ENCODE results near the gene C2orf78. TPM values are rescaled to one million over a fixed set of nuclear protein-coding genes. Genes with fewer than 3 reads are reported as not detected.
"Not testable (repeated sequence)": the region's sequence is repeated elsewhere in the genome, so short reads cannot be mapped to it uniquely, and the experiment has no call there.

C2orf78 gene
- total and polyA plus RNA-seq, 3 experiments from 2014 or later, result not detected

GRCh38 chr2:73772819-73773218 is 11.2 kb upstream of the C2orf78 start:
- Mint-ChIP-seq H3K4me3 (no peak overlapping the region), H3K27ac (no peak overlapping the region), H3K4me1 (peaks cover 47 to 70% (median 61%) of the 10 kb centered on the region in 3 donors), H3K9me3 (no peaks in the 10 kb centered on the region), H3K27me3 (no peaks in the 10 kb centered on the region), H3K36me3 (peaks cover 20 to 85% (median 47%) of the 10 kb centered on the region in 3 donors)
- H3K4me1 ChIP-seq (ENCODE audit: insufficient read depth, low read length), result no peaks in the 10 kb centered on the region
- H3K27ac ChIP-seq (ENCODE audit: low read depth, low read length), result no peak overlapping the region
- CTCF ChIA-PET, result no interaction called here
- H3K27me3 ChIP-seq (ENCODE audit: insufficient read depth, low read length, poor library complexity, severe bottlenecking), result no peaks in the 10 kb centered on the region
- POLR2A ChIA-PET, result no interaction called here
- DNase-seq, result no peak
- H3K4me3 ChIP-seq (ENCODE audit: low read length), result no peak overlapping the region
- peaks cover 44% of the 10 kb centered on the region for H3K36me3 ChIP-seq (ENCODE audit: insufficient read depth, low read length)
- no peaks in the 10 kb centered on the region for H3K9me3 ChIP-seq (ENCODE audit: low read length)

GRCh38 chr2:73776381-73776780 is 7.6 kb upstream of the C2orf78 start:
- Histone ChIP-seq H3K36me3 (ENCODE audit: insufficient read depth, low read length) (peaks cover 32% of the 10 kb centered on the region), H3K9me3 (ENCODE audit: low read length) (no peaks in the 10 kb centered on the region), H3K27me3 (ENCODE audit: insufficient read depth, low read length, poor library complexity, severe bottlenecking) (no peaks in the 10 kb centered on the region), H3K4me3 (ENCODE audit: low read length) (no peak overlapping the region), H3K4me1 (ENCODE audit: insufficient read depth, low read length) (peaks cover 14% of the 10 kb centered on the region), H3K27ac (ENCODE audit: low read depth, low read length) (no peak overlapping the region)
- Mint-ChIP-seq H3K36me3 (peaks cover 15 to 69% (median 29%) of the 10 kb centered on the region in 3 donors), H3K4me3 (peak overlapping the region in 2 of 7 donors; percentile 23 to 31), H3K4me1 (peaks cover 46 to 70% (median 68%) of the 10 kb centered on the region in 3 donors), H3K9me3 (no peaks in the 10 kb centered on the region), H3K27ac (peak overlapping the region in 2 of 8 donors; percentile 36), H3K27me3 (no peaks in the 10 kb centered on the region)
- no peak for DNase-seq
- CTCF ChIA-PET, result interaction anchor here (1.4 kb wide), 1 partner anchor 48 kb away, joined by 3 read pairs; no protein-coding TSS in a partner anchor
- POLR2A ChIA-PET, result interaction anchor here (0.6 kb wide), 1 partner anchor 11 kb away, joined by 5 read pairs; no protein-coding TSS in a partner anchor

- no peaks in the 10 kb centered on the region for H3K27me3 Mint-ChIP-seq
- H3K4me3 Mint-ChIP-seq, result peak overlapping the region in 3 of 7 donors; percentile 3 to 31 (median 15)
- peaks cover 14 to 65% (median 28%) of the 10 kb centered on the region in 3 donors for H3K36me3 Mint-ChIP-seq
- H3K27ac ChIP-seq (ENCODE audit: low read depth, low read length), result no peak overlapping the region
- POLR2A ChIA-PET, result no interaction called here
- H3K4me3 ChIP-seq (ENCODE audit: low read length), result no peak overlapping the region
- peak overlapping the region in 2 of 8 donors; percentile 36 for H3K27ac Mint-ChIP-seq
- no peaks in the 10 kb centered on the region for H3K9me3 Mint-ChIP-seq
- CTCF ChIA-PET, result interaction anchor here (1.4 kb wide), 1 partner anchor 47 kb away, joined by 3 read pairs; no protein-coding TSS in a partner anchor
- peaks cover 45 to 69% (median 67%) of the 10 kb centered on the region in 3 donors for H3K4me1 Mint-ChIP-seq
- H3K4me1 ChIP-seq (ENCODE audit: insufficient read depth, low read length), result peaks cover 14% of the 10 kb centered on the region
- H3K36me3 ChIP-seq (ENCODE audit: insufficient read depth, low read length), result peaks cover 32% of the 10 kb centered on the region
- no peaks in the 10 kb centered on the region for H3K27me3 ChIP-seq (ENCODE audit: insufficient read depth, low read length, poor library complexity, severe bottlenecking)
- no peak for DNase-seq
- H3K9me3 ChIP-seq (ENCODE audit: low read length), result no peaks in the 10 kb centered on the region
These were observed 7.0 kb upstream of the C2orf78 start for GRCh38 chr2:73776869-73777519.

DNA sequence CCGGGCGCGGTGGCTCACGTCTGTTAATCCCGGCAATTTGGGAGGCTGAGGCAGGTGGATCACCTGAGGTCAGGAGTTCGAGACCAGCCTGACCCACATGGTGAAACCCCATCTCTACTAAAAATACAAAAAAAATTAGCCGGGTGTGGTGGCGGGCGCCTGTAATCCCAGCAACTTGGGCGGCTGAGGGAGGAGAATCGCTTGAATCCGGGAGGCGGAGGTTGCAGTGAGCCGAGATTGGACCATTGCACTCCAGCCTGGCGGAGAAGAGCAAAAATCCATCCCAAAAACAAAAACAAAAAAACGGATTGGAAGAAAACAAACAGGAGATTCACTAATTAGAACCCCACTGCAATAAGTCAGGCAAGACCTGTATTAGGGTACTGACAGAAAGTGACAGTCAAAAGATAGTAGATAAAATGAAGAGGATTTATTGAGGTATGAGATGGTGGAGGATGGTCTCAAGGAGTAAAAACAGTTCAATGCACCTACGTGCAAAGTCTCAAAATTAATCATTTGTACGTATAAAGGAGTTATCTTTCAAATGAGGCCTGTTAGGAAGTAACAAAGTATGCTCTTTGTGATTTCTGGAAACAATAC is 5.0 kb upstream of the C2orf78 start:
- Histone ChIP-seq H3K4me3 (ENCODE audit: low read length) (peak overlapping the region; percentile 87), H3K27ac (ENCODE audit: low read depth, low read length) (peak overlapping the region; percentile 98), H3K36me3 (ENCODE audit: insufficient read depth, low read length) (peaks cover 17% of the 10 kb centered on the region), H3K4me1 (ENCODE audit: insufficient read depth, low read length) (peaks cover 14% of the 10 kb centered on the region)
- H3K36me3 Mint-ChIP-seq, result peaks cover 11 to 46% (median 19%) of the 10 kb centered on the region in 3 donors
- ChIA-PET CTCF (interaction anchor here (0.9 to 1.0 kb wide), 2 partner anchors 42 to 48 kb away, joined by 3 to 4 read pairs; partner anchors contain the start of gene TPRKB), POLR2A (interaction anchor here (1.1 kb wide), 1 partner anchor 42 kb away, joined by 4 read pairs; the partner anchor contains the start of gene TPRKB)
- H3K9me3 Mint-ChIP-seq; H3K9me3 ChIP-seq (ENCODE audit: low read length); H3K27me3 ChIP-seq (ENCODE audit: insufficient read depth, low read length, poor library complexity, severe bottlenecking); DNase-seq: not testable (repeated sequence)
- peaks cover 42 to 57% (median 50%) of the 10 kb centered on the region in 3 donors for H3K4me1 Mint-ChIP-seq
- H3K27ac Mint-ChIP-seq, result peak overlapping the region; percentile 91 to 99 (median 99)
- peak overlapping the region; percentile 96 to 100 (median 99) for H3K4me3 Mint-ChIP-seq
- peaks cover 0 to 12% of the 10 kb centered on the region in 2 donors for H3K27me3 Mint-ChIP-seq

GRCh38 chr2:73779467-73780236 is 4.3 kb upstream of the C2orf78 start, which contains the start of gene DUSP11:
TSS of gene DUSP11 (minus strand) at chr2:73780103. CDS start at chr2:73779974, 129 bp downstream.
- Mint-ChIP-seq H3K27me3 (peaks cover 0 to 12% of the 10 kb centered on the region in 2 donors), H3K27ac (peak within 1 kb of the TSS; percentile 91 to 99 (median 99)), H3K4me1 (peaks cover 36 to 51% (median 43%) of the 10 kb centered on the region in 3 donors), H3K36me3 (peaks cover 4 to 39% (median 13%) of the 10 kb centered on the region in 3 donors), H3K4me3 (peak within 1 kb of the TSS; percentile 96 to 100 (median 99)), H3K9me3 (no peaks in the 10 kb centered on the region)
- H3K27me3 ChIP-seq (ENCODE audit: insufficient read depth, low read length, poor library complexity, severe bottlenecking), result no peaks in the 10 kb centered on the region
- ChIA-PET POLR2A (interaction anchor here (0.6 to 1.1 kb wide), 2 partner anchors 43 to 46 kb away, joined by 4 read pairs; partner anchors contain the start of gene TPRKB), CTCF (interaction anchor here (0.9 to 1.0 kb wide), 2 partner anchors 43 to 48 kb away, joined by 3 to 4 read pairs; partner anchors contain the start of gene TPRKB)
- H3K4me3 ChIP-seq (ENCODE audit: low read length), result peak within 1 kb of the TSS; percentile 87
- H3K36me3 ChIP-seq (ENCODE audit: insufficient read depth, low read length), result peaks cover 10% of the 10 kb centered on the region
- H3K9me3 ChIP-seq (ENCODE audit: low read length), result no peaks in the 10 kb centered on the region
- H3K27ac ChIP-seq (ENCODE audit: low read depth, low read length), result peak within 1 kb of the TSS; percentile 98
- DNase-seq, result peak; percentile 93 to 97 (median 95)
- H3K4me1 ChIP-seq (ENCODE audit: insufficient read depth, low read length), result peaks cover 14% of the 10 kb centered on the region

DNA sequence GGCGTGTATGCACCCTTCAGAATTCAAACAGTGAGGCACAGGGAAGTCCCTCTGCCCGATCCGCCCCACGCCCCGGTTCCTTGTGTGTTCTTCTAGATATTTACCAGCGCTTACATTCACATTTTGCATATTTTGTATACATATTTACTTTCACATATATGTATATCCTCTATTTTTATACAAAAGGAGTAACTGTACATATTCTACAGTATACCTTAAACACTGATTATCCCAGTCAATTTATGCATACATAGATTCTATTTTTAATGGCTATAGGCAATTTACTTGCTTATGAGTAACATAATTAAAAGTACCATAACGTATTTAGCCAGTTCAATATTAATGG is 3.8 kb upstream of the C2orf78 start:
- H3K27me3 ChIP-seq (ENCODE audit: insufficient read depth, low read length, poor library complexity, severe bottlenecking), result no peaks in the 10 kb centered on the region
- peak overlapping the region; percentile 98 for H3K27ac ChIP-seq (ENCODE audit: low read depth, low read length)
- no peak for DNase-seq
- Mint-ChIP-seq H3K27ac (peak overlapping the region; percentile 91 to 99 (median 99)), H3K27me3 (peaks cover 0 to 12% of the 10 kb centered on the region in 2 donors), H3K36me3 (peaks cover 4 to 35% (median 9%) of the 10 kb centered on the region in 3 donors), H3K9me3 (no peaks in the 10 kb centered on the region), H3K4me3 (peak overlapping the region; percentile 96 to 100 (median 99)), H3K4me1 (peaks cover 36 to 46% (median 43%) of the 10 kb centered on the region in 3 donors)
- H3K9me3 ChIP-seq (ENCODE audit: low read length), result no peaks in the 10 kb centered on the region
- peaks cover 14% of the 10 kb centered on the region for H3K4me1 ChIP-seq (ENCODE audit: insufficient read depth, low read length)
- CTCF ChIA-PET, result interaction anchor here (0.9 to 1.0 kb wide), 2 partner anchors 43 to 47 kb away, joined by 3 to 4 read pairs; partner anchors contain the start of gene TPRKB
- POLR2A ChIA-PET, result interaction anchor here (0.7 to 1.1 kb wide), 2 partner anchors 43 to 220 kb away, joined by 4 to 8 read pairs; partner anchors contain the start of gene TPRKB
- H3K4me3 ChIP-seq (ENCODE audit: low read length), result peak overlapping the region; percentile 87
- peaks cover 6% of the 10 kb centered on the region for H3K36me3 ChIP-seq (ENCODE audit: insufficient read depth, low read length)

DNA sequence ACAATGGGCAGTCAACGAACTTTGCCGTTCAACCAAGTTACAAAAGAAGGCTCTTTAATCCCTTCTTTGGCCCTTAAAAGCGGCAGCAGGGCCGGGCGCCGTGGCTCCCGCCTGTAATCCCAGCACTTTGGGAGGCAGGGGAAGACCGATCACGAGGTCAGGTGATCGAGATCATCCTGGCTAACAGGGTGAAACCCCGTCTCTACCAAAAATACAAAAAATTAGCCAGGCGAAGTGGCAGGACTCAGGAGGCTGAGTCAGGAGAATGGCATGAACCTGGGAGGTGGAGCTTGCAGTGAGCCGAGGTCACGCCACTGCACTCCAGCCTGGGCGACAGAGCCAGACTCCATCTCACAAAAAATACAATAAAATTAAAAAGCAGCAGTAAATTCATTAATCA is 581 bp upstream of the C2orf78 start:
- H3K27ac Mint-ChIP-seq; H3K27ac ChIP-seq (ENCODE audit: low read depth, low read length); POLR2A ChIA-PET; H3K27me3 ChIP-seq (ENCODE audit: insufficient read depth, low read length, poor library complexity, severe bottlenecking); H3K4me3 ChIP-seq (ENCODE audit: low read length); CTCF ChIA-PET; DNase-seq; H3K36me3 ChIP-seq (ENCODE audit: insufficient read depth, low read length); H3K9me3 ChIP-seq (ENCODE audit: low read length); H3K4me1 ChIP-seq (ENCODE audit: insufficient read depth, low read length); H3K9me3 Mint-ChIP-seq; H3K4me3 Mint-ChIP-seq: not testable (repeated sequence)
- Mint-ChIP-seq H3K27me3 (peaks cover 0 to 12% of the 10 kb centered on the region in 2 donors), H3K4me1 (peaks cover 15 to 20% (median 16%) of the 10 kb centered on the region in 3 donors), H3K36me3 (peaks cover 0 to 11% (median 0%) of the 10 kb centered on the region in 3 donors)

Measured in CD8-positive, alpha-beta memory T cell (primary cell).